ENCODE results near the gene BIRC5.
A peak's percentile ranks its signal among the peaks of the same experiment; 100 is the strongest.

The BIRC5 gene

DNA sequence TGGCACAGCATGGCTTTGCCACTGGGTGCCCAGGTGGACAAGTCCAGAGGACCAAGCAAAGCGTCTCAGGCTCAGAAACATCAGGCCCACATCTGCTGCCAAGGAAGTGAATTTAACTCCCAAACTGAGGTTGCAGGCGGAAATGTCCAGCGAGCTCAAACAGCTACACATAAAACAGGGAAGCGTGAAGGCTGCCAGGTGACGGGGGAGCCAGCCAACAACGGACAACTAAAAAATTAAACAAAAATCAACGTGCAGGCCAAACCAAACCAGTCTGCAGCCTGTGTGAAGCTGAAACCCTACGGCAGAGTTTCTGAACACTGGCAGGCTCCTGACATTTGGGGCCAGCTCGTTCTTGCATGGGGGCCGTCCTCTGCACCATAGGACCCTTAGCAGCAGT lies 29.7 kb upstream of the BIRC5 start:
- DNase-seq (ENCODE audit: low spot score), result no peak

DNA sequence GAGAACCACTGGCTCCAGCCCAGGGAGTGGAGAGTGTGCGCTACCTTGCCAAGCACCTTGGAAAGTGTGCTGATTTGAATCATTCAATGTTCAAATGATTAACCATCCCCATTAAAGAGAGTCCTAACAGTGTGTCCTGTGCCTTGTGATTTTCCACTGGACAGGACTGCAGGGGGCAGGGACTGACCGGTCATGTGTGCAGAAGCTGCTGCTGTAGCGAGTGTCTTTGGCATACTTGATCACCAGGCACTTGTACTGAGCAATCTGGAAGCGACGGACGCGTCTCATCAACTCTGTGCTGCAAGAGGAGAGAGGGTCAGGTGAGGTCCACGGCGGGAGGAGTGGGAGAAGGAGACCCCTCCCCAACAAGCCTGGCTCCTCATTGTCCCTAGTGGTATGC lies 29.2 kb upstream of the BIRC5 start:
- DNase-seq (ENCODE audit: low spot score), result no peak

DNA sequence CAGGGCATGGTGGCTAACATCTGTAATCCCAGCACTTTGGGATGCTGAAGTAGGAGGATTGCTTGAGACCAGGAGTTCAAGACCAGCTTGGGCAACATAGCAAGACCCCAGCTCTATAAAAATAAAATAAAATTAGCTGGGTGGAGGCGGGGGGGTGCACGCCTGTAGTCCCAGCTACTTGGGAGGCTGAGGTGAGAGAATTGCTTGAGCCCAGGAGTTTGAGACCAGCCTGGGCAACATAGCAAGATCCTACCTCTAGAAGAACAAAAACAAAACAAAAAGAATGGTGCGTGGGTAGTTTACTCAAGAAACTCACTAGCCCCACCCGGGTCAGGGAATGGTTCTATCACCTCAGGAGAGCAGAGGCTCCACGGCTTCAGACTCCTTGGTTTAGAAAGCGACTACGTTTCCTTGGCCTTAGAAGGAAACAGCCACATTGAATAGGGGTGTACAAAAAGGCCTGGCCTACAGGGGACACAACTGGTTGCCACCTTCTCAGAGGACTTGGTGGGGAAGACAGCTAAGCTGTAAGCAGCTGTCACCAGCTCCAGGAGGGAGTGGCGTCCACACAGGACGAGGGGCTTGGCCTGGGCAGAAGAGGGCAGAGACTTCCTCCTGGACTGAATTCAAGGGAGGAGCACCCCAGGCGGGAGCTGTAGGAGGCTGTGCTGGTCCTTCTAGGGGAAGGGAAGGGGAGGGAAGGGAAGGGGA lies 27.9 kb upstream of the BIRC5 start:
- peak; percentile 27 for DNase-seq (ENCODE audit: low spot score)

DNA sequence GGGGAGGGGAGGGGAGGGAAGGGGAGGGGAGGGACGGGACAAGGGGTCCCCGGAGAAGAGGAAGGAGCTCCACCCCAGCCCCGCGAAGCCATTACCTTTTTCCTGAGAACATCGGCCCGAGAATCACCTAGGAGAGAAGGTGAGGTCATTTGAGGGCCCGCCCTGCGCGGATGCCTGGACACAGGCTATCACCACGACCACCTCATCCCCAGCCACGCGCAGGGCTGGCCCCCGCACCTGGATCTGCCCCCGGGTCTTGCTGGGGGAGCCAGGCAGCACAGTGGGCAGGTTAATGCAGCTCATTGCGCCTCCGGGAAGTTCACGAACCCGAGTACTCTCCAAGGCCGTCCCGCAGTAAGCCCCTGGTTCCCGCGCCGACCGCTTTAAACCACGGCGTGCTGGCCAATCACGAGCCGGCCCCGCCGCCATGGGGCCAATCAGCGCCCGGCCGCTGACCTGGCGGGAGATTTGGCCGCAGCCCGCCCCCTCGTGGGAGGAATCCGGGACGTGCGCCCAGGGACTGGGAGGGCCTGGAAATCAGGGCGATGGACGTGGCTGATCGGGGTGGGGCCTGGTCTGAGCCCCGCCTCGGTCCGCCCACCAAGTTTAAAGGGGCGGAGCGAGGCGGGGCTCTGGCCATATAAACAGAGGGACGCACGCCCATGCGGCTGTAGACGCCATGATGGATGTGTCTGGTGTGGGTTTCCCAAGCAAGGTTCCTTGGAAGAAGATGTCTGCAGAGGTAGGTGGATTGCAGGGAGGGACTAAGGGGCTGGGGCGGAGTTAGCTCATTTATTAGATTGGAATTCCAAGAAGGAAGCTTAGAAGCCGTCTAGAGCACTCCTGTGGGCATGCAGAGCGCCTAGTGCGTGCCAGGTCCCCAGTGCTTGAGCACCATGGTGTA lies 27.1 kb upstream of the BIRC5 start, which contains the start of the genes AFMID and TK1:
AFMID (plus strand) TSS at position 671 of the 904 bp plus-strand sequence; CDS start at position 680, 9 bp downstream.
TK1 (minus strand) TSS at position 361 of the 904 bp plus-strand sequence; CDS start at position 303, 58 bp downstream.
- peak; percentile 96 for DNase-seq (ENCODE audit: low spot score)

DNA sequence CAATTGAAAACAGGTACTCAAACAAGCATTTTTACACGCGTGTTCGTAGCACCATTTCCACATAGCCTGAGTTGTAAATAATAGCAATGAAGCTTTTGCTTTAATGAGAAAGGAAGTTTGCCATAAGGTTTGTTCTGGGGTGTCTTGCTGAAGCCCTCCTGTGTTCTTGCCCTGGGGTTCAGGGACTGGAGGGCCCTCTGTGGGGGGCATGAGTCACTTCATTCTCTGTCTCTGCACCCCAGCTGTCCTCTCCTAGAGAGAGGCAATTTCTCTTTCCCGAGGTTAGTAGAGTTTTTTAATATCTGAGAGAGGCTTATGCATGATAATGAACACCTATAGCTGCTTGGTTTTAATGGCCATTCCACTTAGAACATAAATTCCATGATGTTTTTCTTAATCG lies 17.3 kb upstream of the BIRC5 start:
- DNase-seq (ENCODE audit: low spot score), result no peak

DNA sequence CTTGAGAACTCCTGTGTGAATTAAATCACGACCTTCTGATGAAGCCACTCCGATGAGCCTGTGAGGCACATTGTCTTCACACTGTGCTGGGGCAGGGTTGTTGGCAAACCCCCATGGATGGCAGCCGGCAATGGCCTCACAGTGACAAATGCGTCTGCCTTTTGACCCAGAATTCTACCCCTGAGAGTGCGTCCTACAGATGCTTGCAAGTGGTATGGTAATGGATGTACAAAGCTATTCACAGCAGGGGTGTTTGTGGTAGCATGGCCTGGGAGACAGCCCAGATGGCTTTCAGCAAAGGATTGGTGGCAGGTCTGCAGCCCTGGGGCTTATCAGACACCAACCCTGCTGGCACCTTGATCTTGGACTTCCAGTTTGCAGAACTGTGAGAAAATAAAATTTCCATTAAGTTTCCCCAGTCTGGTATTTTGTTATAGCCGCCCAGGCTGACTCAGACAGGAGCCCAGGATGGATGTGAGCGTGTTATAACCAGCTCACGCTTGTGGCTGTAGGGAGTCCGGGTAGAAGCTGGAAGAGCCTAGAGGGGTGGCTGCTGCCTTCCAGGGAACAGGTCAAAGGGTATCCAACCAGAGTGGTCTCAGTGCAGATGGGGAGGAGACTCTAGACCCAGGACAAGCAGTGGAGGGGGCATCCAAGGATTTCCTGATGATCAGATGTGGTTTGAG lies 16.8 kb upstream of the BIRC5 start:
- DNase-seq (ENCODE audit: low spot score), result no peak

DNA sequence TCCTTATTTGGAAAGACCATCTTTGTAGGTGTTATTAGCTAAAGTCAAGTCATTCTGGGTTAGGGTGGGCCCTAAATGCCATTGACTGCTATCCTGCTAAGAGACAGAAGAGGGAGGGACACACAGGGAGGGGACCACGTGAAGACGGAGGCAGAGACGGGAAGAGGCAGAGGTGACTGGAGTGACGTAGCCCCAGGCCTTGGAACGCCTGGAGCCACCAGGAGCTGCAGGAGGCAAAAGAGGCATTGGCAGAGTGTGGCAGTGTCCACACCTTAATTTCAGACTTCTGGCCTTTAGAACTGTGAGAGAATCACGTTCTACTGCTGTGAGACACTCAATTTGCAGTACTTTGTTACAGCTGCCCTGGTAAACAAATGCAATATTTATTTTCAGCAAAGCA lies 13.6 kb upstream of the BIRC5 start:
- DNase-seq (ENCODE audit: low spot score), result no peak

DNA sequence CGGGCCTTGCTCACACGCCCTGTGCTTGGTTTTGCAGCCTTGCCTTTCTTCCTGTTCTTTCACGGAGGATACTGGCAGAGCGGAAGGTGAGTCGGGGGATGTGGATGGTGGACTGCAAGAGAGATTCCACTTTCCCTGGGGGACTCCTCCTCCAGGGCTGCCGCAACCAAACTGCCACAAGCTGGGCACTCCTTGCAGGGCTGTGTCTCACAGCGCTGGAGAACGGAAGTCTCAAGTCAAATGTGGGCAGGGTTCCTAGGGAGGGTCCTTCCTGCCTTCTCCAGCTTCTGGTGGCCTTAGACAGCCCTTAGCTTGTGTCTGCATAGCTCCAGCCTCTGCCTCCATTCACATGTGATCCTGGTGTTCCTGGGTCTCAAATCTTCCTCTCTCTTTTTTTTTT lies 11.4 kb upstream of the BIRC5 start:
- no peak for DNase-seq (ENCODE audit: low spot score)

DNA sequence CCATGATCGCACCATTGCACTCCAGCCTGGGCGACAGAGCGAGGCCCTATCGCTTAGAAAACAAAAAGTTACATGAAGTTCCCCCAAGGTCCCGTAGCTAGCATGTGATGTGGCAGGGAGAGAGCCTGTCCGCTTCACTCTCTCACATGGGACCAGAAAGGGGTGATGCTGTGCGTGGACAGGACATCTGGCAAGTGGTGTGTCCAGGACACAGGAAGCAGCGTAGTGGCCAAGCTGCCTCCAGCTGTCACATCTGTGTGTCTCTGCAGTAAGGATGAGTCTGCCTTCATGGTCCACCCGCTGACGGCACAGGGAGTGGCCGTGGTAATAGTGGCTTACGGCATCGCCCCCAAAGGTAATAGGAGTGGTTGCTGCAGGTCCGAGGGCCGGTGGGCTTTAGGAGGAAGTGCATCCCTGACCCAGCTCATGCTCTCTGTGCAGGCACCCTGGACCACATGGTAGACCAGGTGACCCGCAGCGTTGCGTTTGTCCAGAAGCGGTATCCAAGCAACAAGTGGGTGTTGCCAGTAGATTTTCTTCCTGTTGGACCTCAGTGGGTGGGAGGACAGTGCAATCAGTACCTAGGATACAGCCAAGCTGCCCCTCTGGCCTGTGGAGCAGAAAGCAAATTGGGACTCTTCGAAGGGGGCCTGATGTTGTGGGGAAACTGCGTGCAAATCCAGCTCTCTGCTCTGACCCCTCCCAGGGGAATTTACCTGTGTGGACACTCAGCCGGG lies 9.5 kb upstream of the BIRC5 start:
- DNase-seq (ENCODE audit: low spot score), result no peak

DNA sequence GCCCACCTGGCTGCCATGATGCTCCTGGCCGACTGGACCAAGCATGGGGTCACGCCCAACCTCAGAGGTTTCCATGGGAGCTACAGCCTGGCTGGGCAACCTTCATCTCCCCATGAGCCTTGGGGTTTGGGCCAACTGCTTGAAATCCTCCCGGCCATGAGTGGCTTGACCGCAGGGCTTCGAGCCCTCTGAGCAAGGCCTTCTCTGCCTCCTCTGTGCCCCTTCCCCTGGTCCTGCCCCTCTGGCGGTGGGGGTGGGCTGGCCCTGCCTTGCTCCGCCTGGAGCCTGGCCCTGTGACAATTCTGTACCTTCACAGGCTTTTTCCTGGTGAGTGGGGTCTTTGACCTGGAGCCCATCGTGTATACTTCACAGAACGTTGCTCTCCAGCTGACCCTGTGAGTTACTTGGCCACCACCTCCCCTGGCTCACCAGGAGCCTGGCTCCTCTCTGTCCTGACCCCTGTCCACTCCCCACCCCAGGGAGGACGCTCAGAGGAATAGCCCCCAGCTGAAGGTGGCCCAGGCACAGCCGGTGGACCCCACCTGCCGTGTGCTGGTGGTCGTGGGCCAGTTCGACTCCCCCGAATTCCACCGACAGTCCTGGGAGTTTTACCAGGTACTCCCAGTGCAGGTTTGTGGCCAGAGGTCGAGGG lies 8.8 kb upstream of the BIRC5 start:
- no peak for DNase-seq (ENCODE audit: low spot score)

DNA sequence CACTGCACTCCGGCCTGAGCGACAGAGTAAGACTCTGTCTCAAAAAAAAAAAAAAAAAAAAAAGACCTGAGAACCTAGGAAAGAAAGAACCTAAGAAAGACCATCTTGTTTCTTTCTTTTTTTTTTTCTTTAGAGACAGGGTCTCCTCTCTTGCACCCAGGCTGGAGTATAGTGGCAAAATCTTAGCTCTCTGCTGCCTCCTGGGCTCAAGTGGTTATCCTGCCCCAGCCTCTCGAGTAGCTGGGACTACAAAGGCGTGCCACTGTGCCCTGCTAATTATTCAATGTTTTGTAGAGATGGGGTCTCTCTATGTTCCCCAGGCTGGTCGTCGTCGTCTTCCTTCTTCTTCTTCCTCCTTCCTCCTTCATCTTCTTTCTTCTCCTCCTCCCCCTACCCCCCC lies 7.8 kb upstream of the BIRC5 start:
- no peak for DNase-seq (ENCODE audit: low spot score)

DNA sequence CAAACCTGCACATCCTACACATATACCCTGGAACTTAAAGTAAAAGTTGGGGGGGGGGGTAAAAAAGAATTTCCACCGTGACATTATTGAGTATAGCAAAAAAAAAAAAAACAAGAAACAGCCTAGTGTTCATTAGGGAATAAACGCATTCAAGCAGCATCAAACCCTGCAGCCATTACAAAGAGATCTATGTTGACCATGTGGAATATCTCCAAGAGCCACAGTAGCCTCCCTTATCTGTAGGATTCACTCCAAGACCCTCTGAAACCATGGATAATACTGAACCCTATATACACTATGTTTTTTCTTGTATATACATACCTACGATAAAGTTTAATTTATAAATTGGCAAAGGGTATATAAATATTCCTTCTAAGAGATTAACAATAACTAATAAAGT lies 5.6 kb upstream of the BIRC5 start:
- no peak for DNase-seq (ENCODE audit: low spot score)

DNA sequence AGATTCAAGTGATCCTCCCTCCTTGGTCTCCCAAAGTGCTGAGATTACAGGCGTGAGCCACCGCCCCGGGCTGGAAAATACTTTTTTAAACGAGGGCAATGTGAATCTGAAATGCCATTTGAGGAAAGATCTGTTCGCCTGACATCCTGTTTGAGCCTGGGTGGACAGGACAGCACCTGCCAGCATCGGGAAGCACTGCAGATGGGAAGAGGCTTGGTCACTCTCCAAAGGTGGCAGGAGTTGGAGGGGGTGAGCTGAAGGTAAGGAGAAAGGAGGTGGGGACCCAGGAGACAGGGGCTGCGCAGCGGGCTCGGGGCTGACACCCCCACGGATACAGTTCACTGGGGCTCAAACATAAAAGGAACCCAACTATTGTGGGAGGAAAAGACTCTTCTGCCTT lies 3.9 kb upstream of the BIRC5 start:
- DNase-seq (ENCODE audit: low spot score), result no peak

DNA sequence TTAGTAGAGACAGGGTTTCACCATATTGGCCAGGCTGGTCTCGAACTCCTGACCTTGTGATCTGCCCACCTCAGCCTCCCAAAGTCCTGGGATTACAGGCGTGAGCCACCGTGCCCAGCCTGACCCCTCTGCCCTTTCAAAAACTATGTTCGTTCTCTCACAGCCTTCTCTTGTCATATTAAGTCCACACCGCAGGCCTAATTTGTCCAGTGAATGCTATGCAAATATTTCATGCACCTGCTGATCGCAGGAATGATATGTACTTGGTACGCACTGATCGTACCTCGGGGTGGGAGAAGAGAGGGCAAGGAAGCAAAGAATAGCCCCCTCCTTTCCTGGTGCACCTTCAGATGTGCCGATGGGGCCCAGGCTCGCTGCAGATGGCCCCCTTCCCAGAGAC lies 3.0 kb upstream of the BIRC5 start:
- no peak for DNase-seq (ENCODE audit: low spot score)

DNA sequence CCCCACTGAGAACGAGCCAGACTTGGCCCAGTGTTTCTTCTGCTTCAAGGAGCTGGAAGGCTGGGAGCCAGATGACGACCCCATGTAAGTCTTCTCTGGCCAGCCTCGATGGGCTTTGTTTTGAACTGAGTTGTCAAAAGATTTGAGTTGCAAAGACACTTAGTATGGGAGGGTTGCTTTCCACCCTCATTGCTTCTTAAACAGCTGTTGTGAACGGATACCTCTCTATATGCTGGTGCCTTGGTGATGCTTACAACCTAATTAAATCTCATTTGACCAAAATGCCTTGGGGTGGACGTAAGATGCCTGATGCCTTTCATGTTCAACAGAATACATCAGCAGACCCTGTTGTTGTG lies 631 bp downstream of the BIRC5 start:
- peak; percentile 11 for DNase-seq (ENCODE audit: low spot score)

DNA sequence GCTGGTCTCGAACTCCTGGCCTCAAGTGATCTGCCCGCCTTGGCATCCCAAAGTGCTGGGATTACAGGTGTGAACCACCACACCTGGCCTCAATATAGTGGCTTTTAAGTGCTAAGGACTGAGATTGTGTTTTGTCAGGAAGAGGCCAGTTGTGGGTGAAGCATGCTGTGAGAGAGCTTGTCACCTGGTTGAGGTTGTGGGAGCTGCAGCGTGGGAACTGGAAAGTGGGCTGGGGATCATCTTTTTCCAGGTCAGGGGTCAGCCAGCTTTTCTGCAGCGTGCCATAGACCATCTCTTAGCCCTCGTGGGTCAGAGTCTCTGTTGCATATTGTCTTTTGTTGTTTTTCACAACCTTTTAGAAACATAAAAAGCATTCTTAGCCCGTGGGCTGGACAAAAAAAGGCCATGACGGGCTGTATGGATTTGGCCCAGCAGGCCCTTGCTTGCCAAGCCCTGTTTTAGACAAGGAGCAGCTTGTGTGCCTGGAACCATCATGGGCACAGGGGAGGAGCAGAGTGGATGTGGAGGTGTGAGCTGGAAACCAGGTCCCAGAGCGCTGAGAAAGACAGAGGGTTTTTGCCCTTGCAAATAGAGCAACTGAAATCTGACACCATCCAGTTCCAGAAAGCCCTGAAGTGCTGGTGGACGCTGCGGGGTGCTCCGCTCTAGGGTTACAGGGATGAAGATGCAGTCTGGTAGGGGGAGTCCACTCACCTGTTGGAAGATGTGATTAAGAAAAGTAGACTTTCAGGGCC lies 5.5 kb downstream of the BIRC5 start:
- no peak for DNase-seq (ENCODE audit: low spot score)

DNA sequence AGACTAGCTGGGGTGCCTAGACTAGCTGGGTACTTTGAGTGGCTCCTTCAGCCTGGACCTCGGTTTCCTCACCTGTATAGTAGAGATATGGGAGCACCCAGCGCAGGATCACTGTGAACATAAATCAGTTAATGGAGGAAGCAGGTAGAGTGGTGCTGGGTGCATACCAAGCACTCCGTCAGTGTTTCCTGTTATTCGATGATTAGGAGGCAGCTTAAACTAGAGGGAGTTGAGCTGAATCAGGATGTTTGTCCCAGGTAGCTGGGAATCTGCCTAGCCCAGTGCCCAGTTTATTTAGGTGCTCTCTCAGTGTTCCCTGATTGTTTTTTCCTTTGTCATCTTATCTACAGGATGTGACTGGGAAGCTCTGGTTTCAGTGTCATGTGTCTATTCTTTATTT lies 9.0 kb downstream of the BIRC5 start:
- no peak for DNase-seq (ENCODE audit: low spot score)

DNA sequence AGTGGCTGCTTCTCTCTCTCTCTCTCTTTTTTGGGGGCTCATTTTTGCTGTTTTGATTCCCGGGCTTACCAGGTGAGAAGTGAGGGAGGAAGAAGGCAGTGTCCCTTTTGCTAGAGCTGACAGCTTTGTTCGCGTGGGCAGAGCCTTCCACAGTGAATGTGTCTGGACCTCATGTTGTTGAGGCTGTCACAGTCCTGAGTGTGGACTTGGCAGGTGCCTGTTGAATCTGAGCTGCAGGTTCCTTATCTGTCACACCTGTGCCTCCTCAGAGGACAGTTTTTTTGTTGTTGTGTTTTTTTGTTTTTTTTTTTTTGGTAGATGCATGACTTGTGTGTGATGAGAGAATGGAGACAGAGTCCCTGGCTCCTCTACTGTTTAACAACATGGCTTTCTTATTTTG lies 9.7 kb downstream of the BIRC5 start:
- DNase-seq (ENCODE audit: low spot score), result no peak

DNA sequence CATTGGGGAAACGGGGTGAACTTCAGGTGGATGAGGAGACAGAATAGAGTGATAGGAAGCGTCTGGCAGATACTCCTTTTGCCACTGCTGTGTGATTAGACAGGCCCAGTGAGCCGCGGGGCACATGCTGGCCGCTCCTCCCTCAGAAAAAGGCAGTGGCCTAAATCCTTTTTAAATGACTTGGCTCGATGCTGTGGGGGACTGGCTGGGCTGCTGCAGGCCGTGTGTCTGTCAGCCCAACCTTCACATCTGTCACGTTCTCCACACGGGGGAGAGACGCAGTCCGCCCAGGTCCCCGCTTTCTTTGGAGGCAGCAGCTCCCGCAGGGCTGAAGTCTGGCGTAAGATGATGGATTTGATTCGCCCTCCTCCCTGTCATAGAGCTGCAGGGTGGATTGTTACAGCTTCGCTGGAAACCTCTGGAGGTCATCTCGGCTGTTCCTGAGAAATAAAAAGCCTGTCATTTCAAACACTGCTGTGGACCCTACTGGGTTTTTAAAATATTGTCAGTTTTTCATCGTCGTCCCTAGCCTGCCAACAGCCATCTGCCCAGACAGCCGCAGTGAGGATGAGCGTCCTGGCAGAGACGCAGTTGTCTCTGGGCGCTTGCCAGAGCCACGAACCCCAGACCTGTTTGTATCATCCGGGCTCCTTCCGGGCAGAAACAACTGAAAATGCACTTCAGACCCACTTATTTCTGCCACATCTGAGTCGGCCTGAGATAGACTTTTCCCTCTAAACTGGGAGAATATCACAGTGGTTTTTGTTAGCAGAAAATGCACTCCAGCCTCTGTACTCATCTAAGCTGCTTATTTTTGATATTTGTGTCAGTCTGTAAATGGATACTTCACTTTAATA lies 10.4 kb downstream of the BIRC5 start:
- no peak for DNase-seq (ENCODE audit: low spot score)
